ENCODE measurements around the gene FRAT2. TPM values are rescaled to one million over a fixed set of nuclear protein-coding genes. Genes with fewer than 3 reads are reported as not detected.
"Not testable (repeated sequence)": the region's sequence is repeated elsewhere in the genome, so short reads cannot be mapped to it uniquely, and the experiment has no call there.

Gene FRAT2

DNA sequence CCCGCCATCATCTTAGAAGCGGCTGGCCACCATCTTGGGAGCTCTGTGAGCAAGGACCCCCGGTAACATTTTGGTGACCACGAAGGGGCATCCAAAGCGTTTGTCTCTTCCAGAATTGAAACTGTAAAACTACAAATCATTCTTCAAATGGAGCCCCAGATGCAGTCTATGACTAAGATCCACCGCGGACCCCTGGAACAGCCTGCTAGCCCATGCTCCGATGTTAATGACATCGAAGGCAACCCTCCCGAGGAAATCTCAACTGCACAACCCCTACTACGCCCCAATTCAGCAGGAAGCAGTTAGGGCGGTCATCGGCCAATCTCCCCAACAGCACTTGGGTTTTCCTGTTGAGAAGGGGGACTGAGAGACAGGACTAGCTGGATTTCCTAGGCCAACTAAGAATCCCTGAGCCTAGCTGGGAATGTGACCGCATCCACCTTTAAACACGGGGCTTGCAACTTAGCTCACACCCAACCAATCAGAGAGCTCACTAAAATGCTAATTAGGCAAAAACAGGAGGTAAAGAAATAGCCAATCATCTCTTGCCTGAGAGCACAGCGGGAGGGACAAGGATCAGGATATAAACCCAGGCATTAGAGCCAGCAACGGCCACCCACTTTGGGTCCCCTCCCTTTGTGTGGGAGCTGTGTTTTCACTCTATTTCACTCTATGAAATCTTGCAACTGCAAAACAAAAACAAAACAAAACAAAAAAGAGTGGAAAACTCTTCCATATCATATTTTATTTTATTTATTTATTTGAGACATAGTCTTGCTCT is 43.8 kb downstream of the FRAT2 start:
- not testable (repeated sequence) for DNase-seq; H3K4ac ChIP-seq (ENCODE audit: low read depth in 1 of 2, low read length in 2 of 2); H3K14ac ChIP-seq (ENCODE audit: low read length in 2 of 2); H3K27me3 ChIP-seq (ENCODE audit: control insufficient read depth in 1 of 2, insufficient read depth in 1 of 2, low read length in 2 of 2); H2BK120ac ChIP-seq (ENCODE audit: low read depth, low read length); H2BK15ac ChIP-seq (ENCODE audit: low read depth, poor library complexity, severe bottlenecking); H2BK5ac ChIP-seq (ENCODE audit: low read depth, low read length, poor library complexity, severe bottlenecking); H3K9me3 ChIP-seq (ENCODE audit: control insufficient read depth, low read length); H4K91ac ChIP-seq (ENCODE audit: low read length); H3K4me1 ChIP-seq (ENCODE audit: control insufficient read depth, insufficient read depth, low read depth, low read length); H3K27ac ChIP-seq (ENCODE audit: low read length, poor library complexity, severe bottlenecking); H2BK12ac ChIP-seq (ENCODE audit: low read length in 2 of 2); H4K8ac ChIP-seq (ENCODE audit: low read length); H3K4me2 ChIP-seq (ENCODE audit: low read length, poor library complexity, severe bottlenecking); H3K23ac ChIP-seq (ENCODE audit: low read length in 2 of 2); H3K36me3 ChIP-seq (ENCODE audit: control insufficient read depth in 1 of 2, insufficient read depth in 2 of 2, low read depth in 1 of 2, low read length in 2 of 2); H2AFZ ChIP-seq (ENCODE audit: low read depth, low read length); H2AK5ac ChIP-seq (ENCODE audit: low read length, severe bottlenecking)
- 92% methylated on average over 17 of the region's 17 CpGs for WGBS
- H3K9ac ChIP-seq (ENCODE audit: low read length), result peak overlapping the region; percentile 90
- peak overlapping the region in 1 of 2 experiments; percentile 89 for H3K4me3 ChIP-seq (ENCODE audit: insufficient read depth in 1 of 2, low read depth in 1 of 2, low read length in 2 of 2)
- H3K79me1 ChIP-seq (replicated peaks; ENCODE audit: low read length, poor library complexity, severe bottlenecking), result peaks cover 18% of the 10 kb centered on the region
- H3K18ac ChIP-seq (ENCODE audit: low read depth in 1 of 2, low read length in 2 of 2), result peak overlapping the region in 1 of 2 experiments; percentile 8

DNA sequence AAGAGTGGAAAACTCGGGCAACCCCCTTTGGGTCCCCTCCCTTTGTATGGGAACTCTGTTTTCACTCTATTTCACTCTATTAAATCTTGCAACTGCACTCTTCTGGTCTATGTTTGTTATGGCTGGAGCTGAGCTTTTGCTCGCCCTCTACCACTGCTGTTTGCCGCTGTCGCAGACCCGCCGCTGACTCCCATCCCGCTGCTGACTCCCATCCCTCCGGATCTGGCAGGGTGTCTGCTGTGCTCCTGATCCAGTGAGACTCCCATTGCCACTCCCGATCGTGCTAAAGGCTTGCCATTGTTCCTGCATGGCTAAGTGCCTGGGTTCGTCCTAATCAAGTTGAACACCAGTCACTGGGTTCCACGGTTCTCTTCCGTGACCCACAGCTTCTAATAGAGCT is 44.5 kb downstream of the FRAT2 start:
- not testable (repeated sequence) for DNase-seq; H3K36me3 ChIP-seq (ENCODE audit: control insufficient read depth in 1 of 2, insufficient read depth in 2 of 2, low read depth in 1 of 2, low read length in 2 of 2); H3K9me3 ChIP-seq (ENCODE audit: control insufficient read depth, low read length); H2AFZ ChIP-seq (ENCODE audit: low read depth, low read length); H3K14ac ChIP-seq (ENCODE audit: low read length in 2 of 2); H3K27ac ChIP-seq (ENCODE audit: low read length, poor library complexity, severe bottlenecking); H3K4me2 ChIP-seq (ENCODE audit: low read length, poor library complexity, severe bottlenecking); H2BK5ac ChIP-seq (ENCODE audit: low read depth, low read length, poor library complexity, severe bottlenecking); H2BK120ac ChIP-seq (ENCODE audit: low read depth, low read length); H3K4me3 ChIP-seq (ENCODE audit: insufficient read depth in 1 of 2, low read depth in 1 of 2, low read length in 2 of 2); H4K91ac ChIP-seq (ENCODE audit: low read length); H3K23ac ChIP-seq (ENCODE audit: low read length in 2 of 2); H4K8ac ChIP-seq (ENCODE audit: low read length); H3K18ac ChIP-seq (ENCODE audit: low read depth in 1 of 2, low read length in 2 of 2); H3K4ac ChIP-seq (ENCODE audit: low read depth in 1 of 2, low read length in 2 of 2); H3K9ac ChIP-seq (ENCODE audit: low read length); H3K27me3 ChIP-seq (ENCODE audit: control insufficient read depth in 1 of 2, insufficient read depth in 1 of 2, low read length in 2 of 2); H2BK12ac ChIP-seq (ENCODE audit: low read length in 2 of 2); H3K4me1 ChIP-seq (ENCODE audit: control insufficient read depth, insufficient read depth, low read depth, low read length); H2AK5ac ChIP-seq (ENCODE audit: low read length, severe bottlenecking); H2BK15ac ChIP-seq (ENCODE audit: low read depth, poor library complexity, severe bottlenecking)
- over 99% methylated on average over 12 of the region's 13 CpGs for WGBS
- H3K79me1 ChIP-seq (replicated peaks; ENCODE audit: low read length, poor library complexity, severe bottlenecking), result peaks cover 18% of the 10 kb centered on the region

Small RNA genes lying within 50 kb of the gene (small RNA-seq; reads per million reads assigned to genes)
- gene RF00017 (ENCODE audit: low read depth), result not detected
